Stimulated activated naive CD4-positive, alpha-beta T cell (primary cell): ENCODE data around the gene NUAK2.
"Not testable (repeated sequence)": the region's sequence is repeated elsewhere in the genome, so short reads cannot be mapped to it uniquely, and the experiment has no call there.

Source experiments
- DNase-seq, 6 experiments: peaks; one replicate each; lab custom pipeline; 2025; lab: John Stamatoyannopoulos, UW

Gene NUAK2

DNA sequence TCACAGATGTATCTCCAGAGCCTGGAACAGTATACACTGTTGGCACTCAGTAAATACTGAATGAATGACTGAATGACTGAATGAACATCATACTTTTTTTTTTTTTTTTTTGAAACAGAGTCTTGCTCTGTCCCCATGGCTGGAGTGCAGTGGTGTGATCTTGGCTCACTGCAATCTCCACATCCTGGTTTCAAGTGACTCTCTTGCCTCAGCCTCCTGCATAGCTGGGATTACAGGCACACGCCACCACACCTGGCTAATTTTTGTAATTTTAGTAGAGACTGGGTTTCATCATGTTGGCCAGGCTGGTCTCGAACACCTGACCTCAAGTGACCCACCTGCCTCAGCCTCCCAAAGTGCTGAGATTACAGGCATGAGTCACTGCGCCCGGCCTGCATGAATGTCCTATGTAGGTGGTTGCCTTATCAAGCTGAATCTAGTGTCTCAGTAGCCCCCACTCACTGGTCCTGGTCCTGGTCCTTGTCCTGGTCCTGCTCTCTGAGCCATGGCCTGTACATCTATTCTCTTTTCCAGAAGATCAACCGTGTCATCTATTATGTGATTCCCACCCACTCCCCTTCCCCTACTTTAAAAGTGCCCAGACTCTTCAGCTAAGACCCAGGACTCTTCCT is 23.9 kb downstream of the NUAK2 start:
- not testable (repeated sequence) for DNase-seq

DNA sequence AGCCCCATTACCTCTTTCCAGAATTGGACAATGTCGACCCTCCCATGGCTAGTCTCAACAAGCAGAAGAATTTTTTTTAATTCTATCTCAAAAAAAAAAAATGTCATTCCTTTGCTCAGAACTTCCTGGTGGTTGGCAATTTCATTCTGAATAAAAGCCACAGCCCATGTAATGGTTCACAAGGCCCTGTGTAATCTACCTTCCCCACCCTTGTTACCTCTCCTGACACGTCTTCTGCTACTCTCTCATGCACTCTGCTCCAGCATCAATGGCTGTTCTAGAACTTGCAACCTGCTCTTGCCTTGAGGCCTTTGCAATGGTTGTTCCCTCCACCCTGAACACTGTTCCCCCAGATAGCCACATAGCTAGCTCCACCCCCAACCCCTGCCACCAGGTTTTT is 25.4 kb downstream of the NUAK2 start:
- peak in 1 of 6 experiments; percentile 11 for DNase-seq

DNA sequence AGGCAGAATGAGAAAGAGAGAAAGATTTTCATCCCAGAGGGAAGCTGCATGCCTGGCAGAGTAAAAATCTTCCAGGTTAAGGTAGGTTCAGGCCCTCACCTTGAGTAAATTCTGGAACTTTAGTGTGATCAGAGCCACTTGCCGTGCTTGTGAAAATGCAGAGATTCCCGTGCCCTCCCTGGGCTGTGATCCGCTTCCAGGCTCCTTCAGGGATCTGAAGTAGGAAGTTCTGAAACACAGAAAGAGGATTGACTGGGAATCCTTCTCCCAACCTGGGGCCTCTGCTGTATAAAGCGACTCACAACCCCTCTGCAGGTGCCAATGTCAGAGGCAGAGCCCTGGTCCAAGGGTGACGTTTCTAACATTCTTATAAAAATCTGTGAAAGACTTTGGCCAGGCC is 26.6 kb downstream of the NUAK2 start:
- no peak for DNase-seq

DNA sequence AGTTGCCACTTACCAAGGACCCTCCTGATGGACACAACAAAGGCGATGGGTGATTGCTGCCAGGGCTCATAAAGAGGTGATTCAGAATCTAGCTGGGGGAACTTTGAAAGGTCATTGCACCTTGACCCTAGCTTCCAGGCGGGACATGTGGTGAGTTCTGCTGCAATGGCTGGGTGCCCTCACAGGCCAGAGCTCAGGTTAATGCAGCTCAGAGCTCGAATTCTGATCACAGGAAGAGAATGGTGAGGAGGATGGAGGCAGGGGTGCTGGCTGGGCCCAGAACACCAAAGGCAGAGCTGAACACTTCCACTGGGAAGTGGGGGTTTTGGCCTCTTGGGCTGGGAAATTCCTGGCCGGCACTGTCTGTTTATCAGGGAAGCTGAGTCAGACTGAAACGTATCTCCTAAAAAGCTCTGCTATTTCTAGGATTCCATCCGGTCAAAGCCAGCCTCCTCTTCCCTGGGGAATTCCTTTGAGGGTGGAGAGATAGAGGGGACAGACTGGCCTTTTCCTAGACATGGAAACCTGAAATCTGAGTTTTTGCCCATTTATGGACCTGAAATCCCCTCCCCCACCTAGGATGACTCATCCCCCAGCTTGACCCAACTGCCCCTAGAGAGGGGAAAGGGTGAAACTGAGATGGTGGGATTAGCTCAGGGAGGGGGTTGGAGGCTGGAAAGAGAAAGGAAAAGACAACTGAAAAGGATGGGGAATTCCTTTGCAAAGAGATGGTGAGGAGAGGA is 27.2 kb downstream of the NUAK2 start:
- no peak for DNase-seq

DNA sequence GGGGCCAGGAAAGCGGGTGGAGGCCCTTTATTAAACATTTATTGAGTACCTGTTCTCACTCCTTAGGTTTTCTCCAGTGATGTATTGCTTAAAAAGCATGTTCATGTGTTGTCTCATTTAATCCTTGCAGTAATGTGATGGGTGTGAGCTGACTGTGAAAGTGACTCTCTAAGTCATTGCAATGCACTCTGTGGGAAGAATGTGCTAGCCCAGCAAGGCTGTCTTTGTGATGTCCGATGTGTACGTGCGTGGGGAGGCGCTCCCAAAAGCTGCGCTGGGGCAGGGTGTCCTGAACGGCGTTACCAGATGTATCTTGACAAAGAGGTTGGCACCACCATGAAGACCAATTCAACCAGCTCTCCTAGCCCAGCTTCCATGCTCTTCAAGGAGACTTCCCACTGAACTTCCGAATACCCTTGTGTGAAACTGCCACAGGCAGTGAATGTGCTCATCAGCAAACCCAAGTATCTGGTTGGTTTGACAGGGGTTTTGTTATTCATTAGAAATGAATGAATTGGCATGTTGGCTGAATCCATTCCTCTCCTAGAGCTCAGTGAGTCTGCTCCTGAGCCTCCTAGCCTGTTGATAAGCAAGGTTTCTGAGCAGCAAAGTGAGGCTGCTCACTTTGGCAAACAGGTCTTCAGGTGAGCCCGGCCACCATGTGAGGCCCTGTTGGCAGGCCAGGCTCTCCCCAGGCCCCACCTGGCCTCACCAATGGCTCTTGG is 28.0 kb downstream of the NUAK2 start:
- no peak for DNase-seq

DNA sequence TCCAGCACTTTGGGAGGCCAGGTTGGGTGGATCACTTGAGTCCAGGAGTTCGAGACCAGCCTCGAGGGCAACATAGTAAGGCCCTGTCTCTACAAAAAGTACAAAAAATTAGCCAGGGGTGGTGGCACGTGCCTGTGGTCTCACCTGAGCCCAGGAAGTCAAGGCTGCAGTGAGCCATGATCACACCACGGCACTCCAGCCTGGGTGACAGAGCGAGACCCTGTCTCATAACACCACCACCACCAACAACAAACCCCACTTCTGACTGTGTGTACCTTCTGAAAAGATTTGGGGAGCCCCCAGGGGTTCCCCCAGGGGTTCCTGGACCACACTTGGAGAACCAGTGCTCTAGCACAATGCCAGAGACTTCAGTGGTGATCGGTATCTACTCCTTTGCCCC is 29.9 kb downstream of the NUAK2 start:
- no peak for DNase-seq

DNA sequence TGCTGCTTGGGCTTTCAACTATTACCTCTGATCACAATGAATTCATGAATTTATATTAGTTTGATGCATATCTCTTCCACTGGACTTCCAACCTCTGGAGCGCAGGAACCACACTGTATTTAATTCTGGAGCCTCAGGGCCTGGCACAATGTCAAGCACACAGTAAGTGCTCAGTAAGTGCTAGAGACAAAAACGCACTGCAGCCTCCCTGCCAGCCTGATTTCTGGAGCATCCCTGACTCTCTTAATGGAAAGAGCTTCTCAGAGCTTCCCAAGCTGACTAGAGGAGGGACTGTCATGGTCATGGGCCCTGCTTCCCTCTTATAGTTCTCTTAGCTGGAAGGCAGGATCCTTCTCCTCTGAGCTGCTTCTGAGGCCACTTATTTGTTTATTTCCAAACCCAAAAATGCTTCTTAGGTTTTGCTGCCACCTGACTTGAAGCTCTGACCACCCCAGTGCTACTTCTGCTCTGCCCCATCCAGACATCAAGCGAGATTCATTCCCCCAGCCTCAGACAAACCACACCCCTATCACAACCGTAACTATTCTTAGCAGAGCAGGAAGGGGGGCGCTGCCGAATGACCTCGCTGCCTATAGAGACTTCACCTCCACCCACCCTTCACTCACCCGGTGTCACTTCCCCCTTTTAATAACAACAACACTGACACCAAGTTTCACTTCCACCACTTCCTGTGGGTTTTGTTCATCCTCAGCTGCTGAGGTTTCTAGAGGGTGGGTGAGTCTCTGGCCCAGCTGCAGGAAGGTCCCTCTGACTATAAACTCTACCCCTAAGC is 33.6 kb downstream of the NUAK2 start:
- peak; percentile 45 to 93 (median 78) for DNase-seq

DNA sequence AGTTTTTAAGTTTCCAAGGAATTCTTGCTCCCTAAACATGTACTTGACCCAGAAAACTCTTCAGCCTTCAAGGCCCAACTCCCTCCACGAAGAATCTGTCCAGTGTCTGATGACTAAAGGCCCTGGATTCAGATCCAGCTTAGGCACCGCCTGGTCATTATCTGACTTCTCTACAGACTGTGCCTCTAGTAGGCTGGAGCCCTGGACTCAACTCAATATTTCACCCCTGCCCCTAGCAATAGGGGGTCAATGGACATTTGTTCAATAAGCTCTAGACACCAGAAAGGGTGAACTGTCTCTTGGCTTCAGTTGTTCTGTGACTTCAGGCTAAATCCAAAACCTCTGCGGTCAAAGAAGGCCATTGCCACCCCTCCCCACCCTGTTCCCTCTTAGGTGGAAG is 34.5 kb downstream of the NUAK2 start:
- no peak for DNase-seq

DNA sequence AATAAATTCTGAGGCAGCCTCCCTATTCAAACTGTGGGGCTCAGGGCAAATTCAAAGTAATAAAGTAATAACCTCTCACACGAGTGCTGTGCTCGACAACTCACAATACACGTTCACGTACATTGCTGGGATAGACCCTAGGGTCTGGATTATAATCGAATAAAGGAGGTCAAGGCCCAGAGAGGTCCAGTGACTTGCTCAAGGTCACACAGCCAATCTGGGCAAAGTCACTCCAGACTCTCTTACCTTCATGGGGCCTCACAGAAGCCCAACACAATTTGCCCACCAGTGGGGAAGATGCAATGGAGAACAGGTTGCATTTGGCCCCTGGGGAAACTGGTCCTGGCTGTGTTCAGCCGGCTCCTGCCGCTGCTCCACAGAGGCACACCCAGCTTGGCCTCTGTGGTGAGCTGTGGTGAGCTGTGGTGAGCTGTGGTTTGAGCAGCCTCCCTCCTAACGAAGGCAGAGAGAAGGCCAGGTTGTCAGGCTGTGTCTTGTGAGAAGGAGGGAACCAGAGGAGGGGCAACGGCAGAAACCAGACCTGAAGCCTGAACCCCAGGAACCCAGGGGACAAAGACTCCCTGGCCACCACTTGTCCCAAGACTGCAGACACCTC is 35.1 kb downstream of the NUAK2 start:
- DNase-seq, result peak; percentile 24 to 65 (median 28)

DNA sequence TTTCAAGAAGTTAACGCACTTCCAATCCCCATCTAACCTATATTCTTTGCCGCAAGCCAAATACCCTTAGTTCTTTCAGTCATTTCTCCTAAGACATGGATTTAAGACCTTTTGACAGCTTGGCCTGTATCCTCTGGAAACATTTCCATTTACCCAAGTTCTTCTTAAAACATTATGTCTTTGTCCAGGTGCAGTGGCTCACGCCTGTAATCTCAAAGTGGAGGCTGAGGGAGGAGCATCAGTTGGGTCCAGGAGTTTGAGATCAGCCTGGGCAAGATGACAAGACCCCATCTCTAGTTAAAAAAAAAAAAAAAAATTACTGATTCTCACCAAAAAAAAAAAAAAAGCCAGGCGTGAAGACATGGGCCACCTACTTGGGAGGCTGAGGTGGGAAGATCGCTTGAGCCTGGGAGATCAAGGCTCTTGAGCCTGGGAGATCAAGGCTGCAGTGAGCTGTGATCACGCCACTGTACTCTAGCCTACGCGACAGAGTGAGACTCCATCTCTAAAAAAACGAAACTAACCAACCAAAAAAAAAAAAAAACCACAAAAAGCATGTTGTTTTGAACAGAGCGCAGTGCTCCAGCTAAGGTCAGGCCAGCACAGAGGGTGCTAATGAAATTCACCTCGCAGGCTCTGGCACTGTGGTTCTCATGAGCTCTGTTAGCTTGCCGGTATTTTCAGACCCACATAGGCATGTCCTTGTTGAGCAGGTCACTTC is 36.0 kb downstream of the NUAK2 start:
- DNase-seq, result peak; percentile 38 to 86 (median 66)

DNA sequence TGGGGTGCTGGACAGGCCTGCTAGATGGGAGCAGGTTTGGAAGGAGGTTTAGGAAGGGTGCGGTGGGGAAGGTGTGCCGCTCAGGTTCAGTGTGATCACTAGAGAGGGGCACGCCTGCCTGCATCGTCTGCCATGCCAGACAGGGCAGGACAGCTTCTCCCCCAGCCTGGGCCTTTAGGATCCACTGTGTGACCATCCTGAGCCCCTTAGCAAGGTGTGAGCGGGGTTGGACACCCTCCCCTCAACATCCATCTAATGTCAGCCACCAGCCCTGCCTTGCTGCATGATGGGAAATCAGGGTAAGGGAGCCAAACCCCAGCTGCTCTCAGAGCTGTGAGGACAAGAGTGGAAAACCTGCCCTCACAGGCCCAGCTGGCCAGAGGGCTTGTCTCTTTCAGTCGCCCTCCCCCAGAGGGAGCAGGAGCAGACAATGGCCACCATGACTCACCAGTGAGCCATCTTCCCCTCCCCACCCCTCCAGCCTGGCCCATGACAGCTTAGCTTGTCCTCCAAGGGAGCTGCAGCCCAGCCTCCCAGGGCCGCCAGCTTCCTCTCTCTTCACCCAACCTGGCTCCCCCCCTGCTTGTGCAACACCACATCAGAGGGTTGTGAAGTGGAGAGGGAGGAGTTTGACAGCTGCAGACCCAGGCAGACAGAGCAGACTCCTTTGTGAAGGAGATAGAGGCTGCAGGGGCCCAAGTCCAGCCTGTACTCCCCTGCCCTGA is 37.0 kb downstream of the NUAK2 start:
- peak; percentile 75 to 89 (median 84) for DNase-seq

DNA sequence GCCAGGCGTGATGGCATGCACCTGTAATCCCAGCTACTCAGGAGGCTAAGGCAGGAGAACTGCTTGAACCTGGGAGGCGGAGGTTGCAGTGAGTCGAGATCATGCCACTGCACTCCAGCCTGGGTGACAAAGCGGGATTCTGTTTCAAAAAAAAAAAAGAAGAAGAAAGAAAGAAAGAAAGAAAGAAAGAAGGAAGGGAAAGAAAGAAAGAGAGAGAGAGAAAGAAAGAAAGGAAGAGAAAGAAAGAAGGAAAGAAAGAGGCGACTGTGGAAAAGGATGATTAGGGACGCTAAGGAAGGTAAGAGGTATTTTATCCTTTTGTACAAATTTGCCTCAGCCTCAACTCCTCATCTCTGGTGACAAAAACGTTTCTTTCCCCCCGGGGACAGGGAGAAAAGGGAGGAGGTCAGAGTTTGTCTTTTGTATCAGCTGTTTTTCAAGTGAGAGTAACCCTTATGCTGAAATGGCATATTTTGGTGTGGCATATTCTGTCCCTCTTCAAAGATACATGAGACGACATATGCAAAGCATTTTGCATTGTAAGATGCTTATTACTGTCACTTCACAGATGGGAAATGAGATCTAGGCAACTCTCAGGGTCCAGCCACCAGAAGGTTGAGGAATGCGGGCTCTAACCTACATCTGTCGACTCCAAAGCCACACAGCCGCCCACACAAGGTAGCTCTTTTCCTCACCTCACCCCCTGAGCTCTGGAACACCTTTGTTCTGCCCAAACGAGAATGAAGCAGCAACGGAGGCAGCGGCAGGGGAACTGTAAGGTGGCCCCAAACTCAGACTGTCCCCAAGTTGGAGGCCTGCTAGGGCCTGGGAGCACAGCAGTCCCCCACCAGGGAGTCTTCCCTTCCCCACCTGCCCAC is 38.0 kb downstream of the NUAK2 start:
- DNase-seq, result peak in 1 of 6 experiments; percentile 17

DNA sequence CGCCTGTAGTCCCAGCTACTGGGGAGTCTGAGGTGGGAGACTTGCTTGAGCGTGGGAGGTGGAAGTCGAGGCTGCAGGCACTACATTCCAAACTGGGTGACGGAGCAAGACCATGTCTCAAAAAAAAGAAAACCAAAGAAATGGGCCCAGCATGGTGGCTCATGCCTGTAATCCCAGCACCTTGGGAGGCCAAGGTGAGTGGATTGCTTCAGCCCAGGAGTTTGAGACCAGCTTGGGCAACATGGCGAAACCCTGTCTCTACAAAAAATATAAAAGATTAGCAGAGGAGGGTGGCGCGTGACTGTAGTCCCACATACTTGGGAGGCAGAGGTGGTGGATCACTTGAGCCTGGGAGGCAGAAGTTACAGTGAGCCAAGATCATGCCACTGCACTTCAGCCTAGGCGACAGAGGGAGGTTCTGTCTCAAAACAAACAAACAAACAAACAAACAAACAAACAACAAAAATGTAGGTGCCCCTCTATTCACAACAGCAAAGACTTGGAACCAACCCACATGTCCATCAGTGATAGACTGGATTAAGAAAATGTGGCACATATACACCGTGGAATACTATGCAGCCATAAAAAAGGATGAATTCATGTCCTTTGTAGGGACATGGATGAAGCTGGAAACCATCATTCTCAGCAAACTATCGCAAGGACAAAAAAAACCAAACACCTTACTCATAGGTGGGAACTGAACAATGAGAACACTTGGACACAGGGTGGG is 40.7 kb downstream of the NUAK2 start:
- not testable (repeated sequence) for DNase-seq

DNA sequence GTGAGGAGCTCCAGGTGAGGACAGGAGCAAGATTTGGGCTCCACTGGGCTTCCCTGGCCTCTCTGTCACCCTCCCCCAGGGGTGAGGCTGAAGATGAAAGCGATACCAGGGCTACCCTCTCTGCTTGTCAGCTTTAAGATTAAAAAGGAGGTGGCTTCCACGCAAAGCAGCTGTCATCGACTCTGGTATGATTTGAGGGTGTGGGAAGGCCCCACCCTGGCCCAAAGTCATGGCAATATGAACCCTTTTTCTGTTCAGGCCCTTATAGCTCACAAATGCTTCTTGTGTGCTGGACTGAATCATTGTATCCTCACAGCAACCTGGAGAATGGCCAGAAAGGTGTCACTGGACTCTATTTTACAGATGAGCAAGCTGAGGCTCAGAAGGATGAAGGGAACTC is 41.6 kb downstream of the NUAK2 start:
- DNase-seq, result peak in 2 of 6 experiments; percentile 12 to 21

DNA sequence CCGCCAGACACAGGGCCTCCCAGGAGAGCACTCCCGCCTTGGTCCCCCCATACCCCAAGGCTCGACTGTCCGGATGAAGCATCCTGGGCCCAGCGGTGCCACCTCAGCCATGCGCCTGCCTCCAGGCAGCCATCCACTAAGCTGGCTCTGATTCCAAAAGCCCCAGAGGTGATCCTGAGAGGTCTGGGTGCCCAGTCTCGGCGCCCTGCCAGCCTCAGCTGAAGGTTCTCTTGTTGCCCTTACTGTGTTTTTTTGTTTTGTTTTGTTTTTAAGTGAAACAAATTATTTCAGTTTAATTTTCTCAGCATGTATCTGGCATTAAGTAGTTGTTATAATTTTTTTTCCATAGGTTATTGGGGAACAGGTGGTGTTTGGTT is 44.9 kb downstream of the NUAK2 start:
- no peak for DNase-seq

DNA sequence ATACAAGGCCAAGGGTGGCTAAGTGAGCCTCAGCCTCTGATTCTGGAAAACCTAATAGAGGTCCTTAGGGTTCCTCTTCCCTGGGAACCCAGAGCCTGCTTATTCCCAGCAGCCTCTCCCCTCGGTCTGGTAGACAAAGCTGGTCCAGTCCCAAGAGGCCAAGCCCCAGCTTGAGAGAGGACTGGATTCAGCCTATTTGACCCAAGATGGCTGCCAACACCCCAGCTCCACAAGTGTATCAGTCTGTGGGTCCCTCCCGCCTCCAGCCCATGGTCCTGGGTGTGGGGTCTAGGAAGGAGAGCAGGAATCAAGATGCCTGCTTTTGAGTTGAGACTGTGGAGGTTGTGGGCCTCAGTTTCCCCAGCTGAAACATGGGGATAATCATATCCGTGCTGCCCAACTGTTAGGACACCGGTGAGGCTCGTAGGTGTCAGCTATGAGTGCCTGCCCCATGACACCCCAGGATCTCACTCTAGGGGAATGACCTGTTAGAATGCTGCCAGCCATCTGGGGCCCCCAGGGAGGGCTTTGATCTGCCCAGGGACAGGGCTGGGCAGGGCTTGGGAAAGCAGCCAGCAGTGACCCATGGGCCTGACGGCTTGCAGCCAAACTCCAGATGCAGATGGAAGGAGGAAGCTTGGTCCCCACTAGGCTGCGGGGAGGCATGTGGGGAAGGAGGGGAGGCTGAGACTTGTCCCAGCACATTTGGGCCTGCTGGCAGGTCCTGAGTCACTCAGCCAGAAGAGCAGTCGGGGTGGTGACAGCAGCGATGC is 45.4 kb downstream of the NUAK2 start:
- DNase-seq, result no peak

DNA sequence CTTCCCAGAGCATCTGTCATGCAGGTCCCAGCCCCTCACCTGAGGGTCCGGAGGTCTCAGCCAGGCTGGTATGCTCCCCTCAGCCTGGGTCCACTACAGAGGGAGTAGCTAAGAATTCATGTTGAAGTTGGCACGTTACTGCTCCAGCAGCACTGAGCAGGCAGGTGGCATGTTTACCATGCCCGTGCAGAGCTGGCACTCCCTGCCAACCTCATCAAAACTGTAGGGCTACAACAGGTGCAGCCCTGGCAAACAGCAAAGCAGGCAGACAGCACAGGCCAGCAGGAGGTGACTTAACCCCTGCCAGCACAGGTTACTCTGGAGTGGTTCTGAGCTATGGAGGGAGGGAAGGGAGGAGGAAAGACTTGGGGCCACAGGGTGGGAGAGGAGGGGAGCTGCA is 46.4 kb downstream of the NUAK2 start:
- DNase-seq, result peak in 5 of 6 experiments; percentile 24 to 77 (median 69)
